BLaER1 (cell line): ENCODE measurements around the gene ETAA1.
A peak's percentile ranks its signal among the peaks of the same experiment; 100 is the strongest.

Experiments used
- H3K27ac ChIP-seq: shearing (Covaris generic); formaldehyde crosslinking; 2 replicates; pipeline ENCODE4 v1.8.1; 2022
- H3K27me3 ChIP-seq: shearing (Covaris generic); formaldehyde crosslinking; 2 replicates; pipeline ENCODE4 v1.8.1; 2022
- H3K36me3 ChIP-seq: shearing (Covaris generic); formaldehyde crosslinking; 2 replicates; pipeline ENCODE4 v1.8.1; 2022
- H3K4me1 ChIP-seq: shearing (Covaris generic); formaldehyde crosslinking; 2 replicates; pipeline ENCODE4 v1.8.1; 2022
- H3K4me2 ChIP-seq: shearing (Covaris generic); formaldehyde crosslinking; 2 replicates; pipeline ENCODE4 v1.8.1; 2022
- H3K4me3 ChIP-seq: shearing (Covaris generic); formaldehyde crosslinking; 2 replicates; pipeline ENCODE4 v1.8.1; 2022
- H3K9ac ChIP-seq: shearing (Covaris generic); formaldehyde crosslinking; 2 replicates; pipeline ENCODE4 v1.8.1; 2022
- H3K9me3 ChIP-seq: shearing (Covaris generic); formaldehyde crosslinking; 2 replicates; pipeline ENCODE4 v1.8.1; 2022
- H4K20me1 ChIP-seq: shearing (Covaris generic); formaldehyde crosslinking; 2 replicates; pipeline ENCODE4 v1.8.1; 2022
- Cebpa-rat ChIP-seq: shearing (Covaris generic); IDR thresholded peaks from 2 replicates; pipeline ENCODE4 v1.8.1; 2022

Gene ETAA1

DNA sequence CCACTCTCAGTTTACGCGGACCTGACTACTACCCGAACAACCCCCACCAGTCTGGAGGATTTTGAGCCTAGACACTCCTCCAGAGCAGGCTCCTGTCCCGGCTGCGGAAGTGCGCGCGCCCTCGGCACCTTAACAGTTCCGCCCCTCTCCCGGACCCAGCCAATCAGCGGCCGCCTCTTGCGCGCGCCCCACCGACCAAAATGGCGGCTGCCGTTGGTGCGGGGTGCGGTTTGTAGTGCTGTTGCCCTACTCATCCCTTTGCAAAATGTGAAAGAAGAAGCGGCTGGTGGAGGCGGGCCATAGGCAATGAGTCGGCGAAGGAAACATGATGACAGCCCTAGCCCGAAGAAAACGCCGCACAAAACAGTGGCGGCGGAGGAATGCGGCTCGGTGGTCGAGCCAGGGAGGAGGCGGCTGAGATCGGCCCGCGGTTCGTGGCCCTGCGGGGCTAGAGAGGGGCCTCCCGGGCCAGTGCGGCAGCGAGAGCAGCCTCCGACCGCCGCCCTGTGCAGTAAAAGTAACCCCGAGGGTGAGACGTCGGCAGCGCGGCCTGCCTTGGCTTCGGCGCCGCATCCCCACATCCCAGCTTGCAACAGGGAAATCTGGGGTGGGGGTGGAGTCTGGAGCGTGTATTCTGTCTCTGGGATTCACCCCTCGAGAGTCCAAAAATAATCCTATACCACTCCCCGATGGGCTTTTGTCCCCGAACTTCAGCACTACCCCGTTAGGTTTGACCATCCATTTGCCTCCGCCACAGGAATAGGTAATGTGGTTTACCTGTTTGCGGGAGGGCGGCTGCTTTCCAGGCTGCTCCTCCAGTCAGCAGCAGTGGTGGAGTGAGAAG, at the start of gene ETAA1:
ETAA1 (plus strand) TSS at position 191 of the 844 bp plus-strand sequence; CDS start at position 307, 116 bp downstream.
- peak within 1 kb of the TSS; percentile 96 for H3K9ac ChIP-seq
- no peaks in the 10 kb centered on the region for H3K36me3 ChIP-seq
- TF ChIP-seq Cebpa-rat: no peak
- no peaks in the 10 kb centered on the region for H3K9me3 ChIP-seq
- peak within 1 kb of the TSS; percentile 96 for H3K4me3 ChIP-seq
- no peaks in the 10 kb centered on the region for H3K27me3 ChIP-seq
- H3K27ac ChIP-seq: peak within 1 kb of the TSS; percentile 97
- peak within 1 kb of the TSS; percentile 88 for H3K4me2 ChIP-seq
- peaks cover 24% of the 10 kb centered on the region for H3K4me1 ChIP-seq
- no peaks in the 10 kb centered on the region for H4K20me1 ChIP-seq

DNA sequence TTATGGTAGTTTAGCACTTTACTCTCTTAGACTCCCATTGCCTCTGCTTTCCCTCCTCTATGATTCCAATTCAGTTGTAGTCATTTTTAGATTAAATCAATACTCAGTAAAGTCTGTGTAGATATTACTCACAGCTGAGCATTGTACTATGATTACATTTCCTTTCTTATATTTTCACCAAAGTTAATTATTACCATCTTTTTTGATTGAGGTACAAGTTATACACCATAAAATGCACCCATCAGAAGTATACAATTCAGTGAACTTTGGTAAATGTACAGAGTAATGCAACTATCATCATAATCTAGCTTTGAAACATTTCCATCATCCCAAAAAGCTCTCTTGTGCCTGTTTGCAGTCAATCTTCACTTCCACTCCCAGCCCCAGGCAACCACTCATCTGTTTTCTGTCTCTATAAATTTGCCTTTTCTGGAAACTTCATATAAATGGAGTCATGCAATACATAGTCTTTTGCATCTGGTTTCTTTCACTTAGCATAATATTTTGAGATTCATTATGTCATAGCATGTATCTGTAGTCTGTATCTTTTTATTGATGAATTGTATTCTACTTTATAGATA, 30.2 kb upstream of the ETAA1 start:
- no peak overlapping the region for H3K9ac ChIP-seq
- H3K4me2 ChIP-seq: no peak overlapping the region
- no peaks in the 10 kb centered on the region for H3K9me3 ChIP-seq
- H3K4me3 ChIP-seq: no peak overlapping the region
- TF ChIP-seq Cebpa-rat: no peak
- H3K36me3 ChIP-seq: no peaks in the 10 kb centered on the region
- H3K27ac ChIP-seq: no peak overlapping the region
- no peaks in the 10 kb centered on the region for H3K27me3 ChIP-seq
- no peaks in the 10 kb centered on the region for H4K20me1 ChIP-seq
- no peaks in the 10 kb centered on the region for H3K4me1 ChIP-seq

- H3K27ac ChIP-seq: no peak overlapping the region
- no peak for TF ChIP-seq Cebpa-rat
Observed at GRCh38 chr2:67374481-67374880, 22.7 kb upstream of the ETAA1 start.

GRCh38 chr2:67374949-67375348, 22.2 kb upstream of the ETAA1 start:
- H3K27me3 ChIP-seq: no peaks in the 10 kb centered on the region
- no peaks in the 10 kb centered on the region for H3K36me3 ChIP-seq
- H3K4me3 ChIP-seq: no peak overlapping the region
- no peak for TF ChIP-seq Cebpa-rat
- H3K9ac ChIP-seq: no peak overlapping the region
- no peaks in the 10 kb centered on the region for H4K20me1 ChIP-seq
- H3K27ac ChIP-seq: no peak overlapping the region
- H3K4me2 ChIP-seq: no peak overlapping the region
- no peaks in the 10 kb centered on the region for H3K4me1 ChIP-seq
- no peaks in the 10 kb centered on the region for H3K9me3 ChIP-seq

More at GRCh38 chr2:67374481-67374880, 22.7 kb upstream of the ETAA1 start:
- Histone ChIP-seq H3K4me2 (no peak overlapping the region), H3K9ac (no peak overlapping the region), H4K20me1 (no peaks in the 10 kb centered on the region), H3K27me3 (no peaks in the 10 kb centered on the region), H3K36me3 (no peaks in the 10 kb centered on the region), H3K4me3 (no peak overlapping the region), H3K9me3 (no peaks in the 10 kb centered on the region), H3K4me1 (no peaks in the 10 kb centered on the region)

- no peak overlapping the region for H3K4me2 ChIP-seq
- no peak for TF ChIP-seq Cebpa-rat
- H4K20me1 ChIP-seq: no peaks in the 10 kb centered on the region
- H3K9ac ChIP-seq: no peak overlapping the region
- no peak overlapping the region for H3K4me3 ChIP-seq
- H3K27ac ChIP-seq: no peak overlapping the region
- H3K36me3 ChIP-seq: no peaks in the 10 kb centered on the region
- H3K27me3 ChIP-seq: no peaks in the 10 kb centered on the region
- no peaks in the 10 kb centered on the region for H3K9me3 ChIP-seq
- no peaks in the 10 kb centered on the region for H3K4me1 ChIP-seq
Observed at GRCh38 chr2:67378555-67378954, 18.6 kb upstream of the ETAA1 start.

DNA sequence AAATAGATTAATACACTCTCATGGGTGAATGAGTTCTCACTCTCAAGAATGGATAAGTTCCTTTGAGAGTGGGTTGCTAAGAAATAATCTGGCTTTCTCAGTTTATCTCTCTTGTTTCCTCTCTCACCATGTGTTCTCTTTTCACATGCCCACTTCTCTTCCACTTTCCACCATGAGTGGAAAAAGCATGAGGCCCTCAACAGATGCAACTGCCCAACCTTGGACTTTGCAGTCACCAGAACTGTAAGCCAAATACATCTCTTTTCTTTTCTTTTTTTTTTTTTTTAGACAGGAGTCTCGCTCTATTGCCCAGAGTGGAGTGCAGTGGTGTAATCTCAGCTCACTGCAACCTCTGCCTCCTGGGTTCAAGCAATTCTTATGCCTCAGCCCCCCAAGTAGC, 18.1 kb upstream of the ETAA1 start:
- Histone ChIP-seq H3K27me3 (no peaks in the 10 kb centered on the region), H3K4me1 (no peaks in the 10 kb centered on the region), H3K27ac (no peak overlapping the region), H3K4me3 (no peak overlapping the region), H4K20me1 (no peaks in the 10 kb centered on the region), H3K9ac (no peak overlapping the region), H3K9me3 (no peaks in the 10 kb centered on the region), H3K36me3 (no peaks in the 10 kb centered on the region), H3K4me2 (no peak overlapping the region)
- TF ChIP-seq Cebpa-rat: no peak

GRCh38 chr2:67384123-67384822, 12.9 kb upstream of the ETAA1 start:
- H3K9ac ChIP-seq: no peak overlapping the region
- no peaks in the 10 kb centered on the region for H3K36me3 ChIP-seq
- H3K4me3 ChIP-seq: no peak overlapping the region
- H3K27me3 ChIP-seq: no peaks in the 10 kb centered on the region
- H3K4me2 ChIP-seq: no peak overlapping the region
- TF ChIP-seq Cebpa-rat: no peak
- H3K27ac ChIP-seq: no peak overlapping the region
- no peaks in the 10 kb centered on the region for H4K20me1 ChIP-seq
- H3K4me1 ChIP-seq: no peaks in the 10 kb centered on the region
- H3K9me3 ChIP-seq: no peaks in the 10 kb centered on the region

GRCh38 chr2:67388680-67389079, 8.5 kb upstream of the ETAA1 start:
- Histone ChIP-seq H3K9ac (no peak overlapping the region), H3K27me3 (no peaks in the 10 kb centered on the region), H3K4me1 (no peaks in the 10 kb centered on the region), H3K4me2 (no peak overlapping the region), H3K36me3 (no peaks in the 10 kb centered on the region), H3K4me3 (no peak overlapping the region), H4K20me1 (no peaks in the 10 kb centered on the region), H3K9me3 (no peaks in the 10 kb centered on the region), H3K27ac (no peak overlapping the region)
- no peak for TF ChIP-seq Cebpa-rat

DNA sequence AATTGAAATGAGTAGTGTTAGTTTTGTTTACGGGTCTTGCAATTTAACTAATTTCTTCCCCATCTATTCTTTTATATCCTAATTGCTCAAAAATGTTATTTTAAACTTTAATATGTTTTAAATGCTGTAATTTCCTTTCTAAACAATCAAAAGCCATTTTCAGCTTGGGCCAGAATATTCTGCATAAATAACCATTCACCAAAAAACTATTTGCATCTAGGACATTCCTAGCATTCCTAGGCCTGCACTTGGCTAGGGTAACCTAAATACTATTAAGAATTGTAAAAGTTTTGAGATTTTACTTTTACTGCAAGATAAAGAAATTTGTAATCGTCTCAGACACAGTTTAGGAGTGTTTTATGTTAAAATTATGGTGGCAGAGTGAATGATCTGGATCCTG, 7.8 kb upstream of the ETAA1 start:
- Histone ChIP-seq H3K9ac (no peak overlapping the region), H3K4me1 (no peaks in the 10 kb centered on the region), H3K4me2 (no peak overlapping the region), H3K27me3 (no peaks in the 10 kb centered on the region), H3K27ac (no peak overlapping the region), H3K36me3 (no peaks in the 10 kb centered on the region), H4K20me1 (no peaks in the 10 kb centered on the region), H3K9me3 (no peaks in the 10 kb centered on the region), H3K4me3 (no peak overlapping the region)
- no peak for TF ChIP-seq Cebpa-rat

DNA sequence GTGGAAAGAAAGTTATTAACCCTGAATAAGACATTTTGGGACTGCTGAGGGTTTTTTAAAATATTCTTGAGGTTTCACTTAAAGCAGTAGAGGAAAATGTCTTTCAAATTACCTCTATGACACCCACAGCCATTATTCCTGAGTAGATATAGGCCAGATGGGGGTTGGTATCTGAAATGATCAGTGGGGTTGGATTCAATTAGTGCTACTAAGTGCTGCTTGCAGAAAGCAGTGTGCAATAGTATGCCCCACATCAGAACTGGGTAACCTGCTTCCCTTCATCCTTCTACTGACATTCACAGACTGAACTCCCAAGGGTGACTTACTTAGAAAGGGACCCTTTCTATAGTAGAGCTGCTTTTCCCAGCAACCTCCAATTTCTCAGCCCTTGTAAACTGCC, 7.3 kb upstream of the ETAA1 start:
- Histone ChIP-seq H3K9ac (no peak overlapping the region), H4K20me1 (no peaks in the 10 kb centered on the region), H3K27ac (no peak overlapping the region), H3K9me3 (no peaks in the 10 kb centered on the region), H3K4me3 (no peak overlapping the region), H3K36me3 (no peaks in the 10 kb centered on the region), H3K4me1 (no peaks in the 10 kb centered on the region), H3K4me2 (no peak overlapping the region), H3K27me3 (no peaks in the 10 kb centered on the region)
- no peak for TF ChIP-seq Cebpa-rat
